ENCODE data around the gene CPA2. TPM values are rescaled to one million over a fixed set of nuclear protein-coding genes. Genes with fewer than 3 reads are reported as not detected.

The CPA2 gene
- total and polyA plus RNA-seq, 8 donors = 4.1 to 65.8 (median 58.3) TPM; not detected in 1

DNA sequence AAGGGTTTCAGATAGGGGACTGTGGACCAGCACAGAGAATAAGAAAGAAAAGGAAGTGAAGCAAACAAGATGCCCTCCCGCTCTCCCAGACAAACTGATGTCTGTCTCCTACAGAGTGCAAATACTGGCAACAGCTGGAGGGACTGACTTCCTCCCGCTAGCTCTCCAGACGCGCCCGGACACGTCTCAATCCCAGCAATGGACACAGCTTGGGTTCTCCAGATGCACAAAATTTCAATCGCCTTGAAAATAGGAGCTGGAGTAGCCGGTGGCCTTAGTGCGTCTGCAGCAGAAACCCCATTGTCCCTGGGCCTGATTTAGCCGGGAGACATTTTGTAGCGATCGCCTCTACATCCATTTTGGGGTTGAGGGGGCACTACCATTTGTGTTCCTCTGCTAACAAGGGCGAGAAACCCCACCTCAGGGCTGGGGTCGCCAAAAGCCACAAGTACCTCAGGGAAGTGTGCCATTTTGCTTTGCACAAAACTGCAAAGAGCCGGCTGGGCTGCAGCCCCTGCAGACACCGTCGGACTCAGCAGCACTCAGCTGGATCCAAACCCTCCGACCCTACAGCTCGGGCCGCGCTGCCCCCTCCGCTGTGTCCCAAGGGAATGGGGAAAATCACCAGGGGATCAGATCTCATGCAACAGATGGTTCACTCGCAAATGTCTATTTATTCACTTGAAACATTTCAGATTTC is 5.9 kb downstream of the CPA2 start:
- 48 to 61% (median 53%) methylated on average over 23 of the region's 23 CpGs for WGBS, 5 donors

DNA sequence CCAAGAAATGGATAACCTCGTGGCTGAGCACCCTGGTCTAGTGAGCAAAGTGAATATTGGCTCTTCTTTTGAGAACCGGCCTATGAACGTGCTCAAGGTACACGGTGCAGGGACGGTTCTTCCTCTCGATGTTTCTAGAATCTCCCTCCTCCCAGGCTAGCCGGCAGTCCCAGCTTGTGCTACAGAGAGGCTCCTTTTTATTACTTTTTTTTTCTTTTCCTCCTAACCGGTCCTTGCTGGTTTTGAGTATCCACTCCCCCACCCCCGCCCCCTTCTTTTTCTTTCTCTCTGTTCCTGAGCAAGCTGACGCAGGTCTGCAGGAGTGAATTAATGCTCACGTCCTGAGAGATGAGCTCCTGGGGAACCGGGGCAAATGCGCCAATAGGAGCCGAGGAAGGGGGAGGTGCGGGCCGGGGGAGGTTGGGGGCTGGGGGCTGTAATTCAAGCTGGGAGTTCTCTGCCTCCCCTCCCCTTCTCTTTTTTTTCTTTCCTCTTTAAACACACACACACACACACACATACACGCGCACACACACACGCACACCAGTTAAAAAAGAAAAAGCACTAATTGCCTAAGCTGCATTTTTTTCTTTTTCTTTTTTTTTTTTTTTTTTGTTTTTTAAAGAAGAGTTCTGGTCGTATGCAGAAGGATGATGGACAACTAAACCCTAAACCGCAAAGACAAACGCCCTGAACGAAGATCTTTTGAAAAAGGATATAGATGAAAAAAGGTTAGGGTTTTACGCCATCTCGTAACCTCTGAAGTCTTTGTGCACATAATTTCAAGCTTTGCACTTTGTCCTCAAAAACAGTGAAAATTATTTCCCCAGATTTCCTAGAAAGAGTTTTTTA is 6.6 kb downstream of the CPA2 start:
- Histone ChIP-seq H3K9me3 (no peaks in the 10 kb centered on the region), H3K4me1 (peaks cover 4 to 27% (median 13%) of the 10 kb centered on the region in 4 donors), H3K36me3 (no peaks in the 10 kb centered on the region), H3K27ac (peak overlapping the region in 1 of 5 donors; percentile 43), H3K4me3 (peak overlapping the region; percentile 21 to 28 (median 23)), H3K27me3 (peaks cover 0 to 27% (median 15%) of the 10 kb centered on the region in 3 donors)
- intact Hi-C loops (cut with DNase I; ENCODE audit: low total_unique reads) = no loop called here
- TF ChIP-seq POLR2AphosphoS5 (IDR thresholded peaks at IDR 0.05) = no peak
- TF ChIP-seq, protein P1, sequence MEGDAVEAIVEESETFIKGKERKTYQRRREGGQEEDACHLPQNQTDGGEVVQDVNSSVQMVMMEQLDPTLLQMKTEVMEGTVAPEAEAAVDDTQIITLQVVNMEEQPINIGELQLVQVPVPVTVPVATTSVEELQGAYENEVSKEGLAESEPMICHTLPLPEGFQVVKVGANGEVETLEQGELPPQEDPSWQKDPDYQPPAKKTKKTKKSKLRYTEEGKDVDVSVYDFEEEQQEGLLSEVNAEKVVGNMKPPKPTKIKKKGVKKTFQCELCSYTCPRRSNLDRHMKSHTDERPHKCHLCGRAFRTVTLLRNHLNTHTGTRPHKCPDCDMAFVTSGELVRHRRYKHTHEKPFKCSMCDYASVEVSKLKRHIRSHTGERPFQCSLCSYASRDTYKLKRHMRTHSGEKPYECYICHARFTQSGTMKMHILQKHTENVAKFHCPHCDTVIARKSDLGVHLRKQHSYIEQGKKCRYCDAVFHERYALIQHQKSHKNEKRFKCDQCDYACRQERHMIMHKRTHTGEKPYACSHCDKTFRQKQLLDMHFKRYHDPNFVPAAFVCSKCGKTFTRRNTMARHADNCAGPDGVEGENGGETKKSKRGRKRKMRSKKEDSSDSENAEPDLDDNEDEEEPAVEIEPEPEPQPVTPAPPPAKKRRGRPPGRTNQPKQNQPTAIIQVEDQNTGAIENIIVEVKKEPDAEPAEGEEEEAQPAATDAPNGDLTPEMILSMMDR (IDR thresholded peaks at IDR 0.05) = no peak
- TF ChIP-seq EP300 (IDR thresholded peaks at IDR 0.05) = no peak
- TF ChIP-seq POLR2A (IDR thresholded peaks at IDR 0.05) = no peak
- WGBS, 5 donors = 10 to 24% (median 16%) methylated on average over 25 of the region's 25 CpGs
- DNase-seq = peak in 1 of 2 donors; percentile 94

More for the DNA sequence above, 5.9 kb downstream of the CPA2 start:
- H3K36me3 ChIP-seq = no peaks in the 10 kb centered on the region
- H3K27me3 ChIP-seq = peaks cover 0 to 27% (median 15%) of the 10 kb centered on the region in 3 donors
- H3K27ac ChIP-seq = peak overlapping the region in 1 of 5 donors; percentile 43
- H3K4me1 ChIP-seq = peaks cover 4 to 21% (median 13%) of the 10 kb centered on the region in 4 donors
- H3K4me3 ChIP-seq = peak overlapping the region; percentile 21 to 28 (median 23)
- H3K9me3 ChIP-seq = no peaks in the 10 kb centered on the region
- intact Hi-C loops (cut with DNase I; ENCODE audit: low total_unique reads) = no loop called here
- TF ChIP-seq POLR2A (IDR thresholded peaks at IDR 0.05) = no peak
- TF ChIP-seq EP300 (IDR thresholded peaks at IDR 0.05) = no peak
- TF ChIP-seq POLR2AphosphoS5 (IDR thresholded peaks at IDR 0.05) = no peak
- TF ChIP-seq, protein P1 (IDR thresholded peaks at IDR 0.05) = no peak
- peak in 1 of 2 donors; percentile 56 for DNase-seq

DNA sequence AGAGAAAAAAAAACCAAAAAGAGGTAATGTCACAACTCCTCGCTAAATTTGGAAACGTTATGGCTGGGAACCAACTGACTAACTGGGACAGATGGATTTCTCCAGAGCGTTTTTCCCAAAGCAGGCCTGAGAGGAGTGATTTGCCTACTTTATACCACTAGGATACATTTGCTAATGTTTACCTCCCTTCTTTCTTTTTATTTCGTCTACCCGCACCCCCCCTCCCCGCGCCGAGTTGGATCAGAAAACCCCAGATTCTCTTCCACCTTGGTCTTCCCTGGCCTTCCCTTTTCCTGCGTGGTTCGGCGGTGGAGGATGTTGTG is 7.2 kb downstream of the CPA2 start:
- H3K9me3 ChIP-seq = no peaks in the 10 kb centered on the region
- peak overlapping the region in 3 of 4 donors; percentile 21 to 28 (median 22) for H3K4me3 ChIP-seq
- TF ChIP-seq POLR2A (IDR thresholded peaks at IDR 0.05) (no peak), POLR2AphosphoS5 (IDR thresholded peaks at IDR 0.05) (no peak), EP300 (IDR thresholded peaks at IDR 0.05) (no peak)
- TF ChIP-seq, protein P1 (IDR thresholded peaks at IDR 0.05) = no peak
- H3K36me3 ChIP-seq = no peaks in the 10 kb centered on the region
- DNase-seq = peak in 1 of 2 donors; percentile 78
- peak overlapping the region in 1 of 5 donors; percentile 43 for H3K27ac ChIP-seq
- WGBS, 5 donors = 39 to 68% (median 56%) methylated on average over 11 of the region's 11 CpGs
- intact Hi-C loops (cut with DNase I; ENCODE audit: low total_unique reads) = no loop called here
- peaks cover 0 to 27% (median 15%) of the 10 kb centered on the region in 3 donors for H3K27me3 ChIP-seq
- H3K4me1 ChIP-seq = peaks cover 4 to 28% (median 13%) of the 10 kb centered on the region in 4 donors

DNA sequence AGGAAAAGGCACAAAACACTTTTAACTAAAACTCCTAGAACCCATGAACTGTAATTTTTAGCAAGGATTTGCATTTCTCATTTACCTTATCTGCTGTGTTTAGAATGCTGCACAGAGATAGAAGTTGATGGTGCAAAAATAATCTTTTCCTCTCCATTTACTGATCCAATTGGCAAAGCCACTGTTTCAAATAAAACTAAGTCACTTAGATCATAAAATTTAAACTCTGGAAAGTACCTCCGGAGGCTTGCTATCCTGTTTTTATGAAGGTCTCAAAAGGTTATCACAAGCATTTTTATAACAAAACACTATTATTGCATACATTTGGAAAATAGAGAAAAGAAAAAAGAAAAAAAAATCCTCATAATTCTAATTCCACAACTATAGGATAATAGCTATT is 7.6 kb downstream of the CPA2 start:
- peaks cover 0 to 27% (median 15%) of the 10 kb centered on the region in 3 donors for H3K27me3 ChIP-seq
- peaks cover 4 to 28% (median 13%) of the 10 kb centered on the region in 4 donors for H3K4me1 ChIP-seq
- no peak overlapping the region for H3K4me3 ChIP-seq
- DNase-seq = no peak
- no peaks in the 10 kb centered on the region for H3K9me3 ChIP-seq
- H3K36me3 ChIP-seq = no peaks in the 10 kb centered on the region
- peak overlapping the region in 1 of 5 donors; percentile 43 for H3K27ac ChIP-seq
- 40 to 65% (median 51%) methylated on average over 1 of the region's 1 CpG for WGBS, 5 donors
- intact Hi-C loops (cut with DNase I; ENCODE audit: low total_unique reads) = no loop called here
- TF ChIP-seq POLR2AphosphoS5 (IDR thresholded peaks at IDR 0.05) = no peak
- TF ChIP-seq, protein P1 (IDR thresholded peaks at IDR 0.05) = no peak
